ENCODE measurements around the gene PDZK1.

GRCh38 chr1:145688924-145689323, 18.2 kb downstream of the PDZK1 start:
- TF ChIP-seq GATA2 (IDR thresholded peaks at IDR 0.05; ENCODE audit: low read depth, low read length): no peak
- TF ChIP-seq GATA3 (IDR thresholded peaks at IDR 0.05; ENCODE audit: low read depth, low read length): no peak
